Colonic mucosa (tissue), 4 donors: Measurements from ENCODE around the gene GLRX5. TPM values are rescaled to one million over a fixed set of nuclear protein-coding genes. Genes with fewer than 3 reads are reported as not detected.

Source experiments
- DNase-seq: peaks from one replicate; pipeline ENCODE4 v3.0.0-alpha.2; 2020
- H3K27ac ChIP-seq: fragments of 200-600 bp; one replicate; pipeline ENCODE4 v1.8.0; 2021
- H3K27me3 ChIP-seq: fragments of 200-600 bp; one replicate; pipeline ENCODE4 v1.8.0; 2021
- H3K36me3 ChIP-seq: fragments of 200-600 bp; one replicate; pipeline ENCODE4 v1.8.0; 2021
- H3K4me1 ChIP-seq: fragments of 200-600 bp; one replicate; pipeline ENCODE4 v1.8.0; 2021; ENCODE audit warnings: mild to moderate bottlenecking
- H3K4me3 ChIP-seq: fragments of 200-600 bp; one replicate; pipeline ENCODE4 v1.8.0; 2021
- H3K9ac ChIP-seq, 2 donors: one replicate each; pipeline ENCODE4 v1.7.0; 2013; ENCODE audit warnings: control low read depth in 2 of 2, low read depth in 2 of 2, low read length in 2 of 2
- H3K9me3 ChIP-seq: fragments of 200-600 bp; one replicate; pipeline ENCODE4 v1.8.0; 2021
- CTCF ChIP-seq: fragments of 200-600 bp; IDR thresholded peaks from one replicate; pipeline ENCODE4 v1.8.0; 2022; ENCODE audit warnings: antibody characterized with exemption, mild to moderate bottlenecking
- intact Hi-C: fragments of 100-400 bp; cut with DNase I; formaldehyde crosslinking; loops from one replicate; pipeline ENCODE4 v1.14.1; 2022
- total RNA-seq, 2 donors: library from RNA; stranded (reverse); fragmentation: NEBNext Ultra II Directional in 1 of 2; extraction: Animal tissue kit (Norgen Biotek cat#: 25700) in 1 of 2; gene quantifications; one replicate each; pipeline ENCODE4 v1.2.1, GENCODE V29; 2021
- donor health status: healthy.
- donor health status: DM: no; HTN: no; CAD: no.
- donor health status: DM: no; HTN: no; CAD: no.

The GLRX5 gene
- 10 to 100 TPM; 51.9 to 64.6 TPM for total RNA-seq

- Histone ChIP-seq H3K4me1 (peaks cover 5% of the 10 kb centered on the region), H3K27me3 (no peaks in the 10 kb centered on the region), H3K9ac (peak within 1 kb of the TSS; percentile 90 to 92), H3K9me3 (no peaks in the 10 kb centered on the region), H3K36me3 (no peaks in the 10 kb centered on the region), H3K4me3 (peak within 1 kb of the TSS; percentile 92), H3K27ac (peak within 1 kb of the TSS; percentile 87)
- no peak for TF ChIP-seq CTCF
- DNase-seq, result peak; percentile 99
- intact Hi-C loops, result no loop called here
These were observed at the start of gene GLRX5 for GRCh38 chr14:95534299-95535225. GLRX5 (plus strand) TSS chr14:95535050; CDS start chr14:95535090, 40 bp downstream.

GRCh38 chr14:95485222-95485819 lies 49.5 kb upstream of the GLRX5 start:
- Histone ChIP-seq H3K9me3 (no peaks in the 10 kb centered on the region), H3K27me3 (no peaks in the 10 kb centered on the region), H3K4me1 (peaks cover 24% of the 10 kb centered on the region), H3K36me3 (no peaks in the 10 kb centered on the region), H3K9ac (no peak overlapping the region), H3K27ac (no peak overlapping the region), H3K4me3 (no peak overlapping the region)
- no peak for TF ChIP-seq CTCF
- intact Hi-C loops, result no loop called here
- DNase-seq, result no peak

- peak; percentile 57 for DNase-seq
- H3K9ac ChIP-seq, result no peak overlapping the region
- no peak for TF ChIP-seq CTCF
- H3K36me3 ChIP-seq, result no peaks in the 10 kb centered on the region
- no peaks in the 10 kb centered on the region for H3K9me3 ChIP-seq
- H3K4me3 ChIP-seq, result no peak overlapping the region
- H3K27ac ChIP-seq, result peak overlapping the region; percentile 29
- H3K4me1 ChIP-seq, result peaks cover 25% of the 10 kb centered on the region
- intact Hi-C loops, result no loop called here
- H3K27me3 ChIP-seq, result no peaks in the 10 kb centered on the region
These were observed 47.8 kb upstream of the GLRX5 start for GRCh38 chr14:95486875-95487668.

GRCh38 chr14:95487669-95488084 lies 47.2 kb upstream of the GLRX5 start:
- intact Hi-C loops, result no loop called here
- H3K27ac ChIP-seq, result peak overlapping the region; percentile 29
- H3K4me1 ChIP-seq, result peaks cover 25% of the 10 kb centered on the region

More at GRCh38 chr14:95487669-95488084, 47.2 kb upstream of the GLRX5 start:
- no peaks in the 10 kb centered on the region for H3K9me3 ChIP-seq
- TF ChIP-seq CTCF, result no peak
- no peaks in the 10 kb centered on the region for H3K27me3 ChIP-seq
- no peaks in the 10 kb centered on the region for H3K36me3 ChIP-seq
- no peak for DNase-seq
- H3K4me3 ChIP-seq, result no peak overlapping the region
- H3K9ac ChIP-seq, result no peak overlapping the region
